A204.1 (cell line): ENCODE data around the gene WIPF1.

Experiments
- FAIRE-seq: peaks from 2 replicates; lab custom pipeline; 2012; peaks lifted over from hg19 to GRCh38; lab: Jason Lieb, UNC

The WIPF1 gene

DNA sequence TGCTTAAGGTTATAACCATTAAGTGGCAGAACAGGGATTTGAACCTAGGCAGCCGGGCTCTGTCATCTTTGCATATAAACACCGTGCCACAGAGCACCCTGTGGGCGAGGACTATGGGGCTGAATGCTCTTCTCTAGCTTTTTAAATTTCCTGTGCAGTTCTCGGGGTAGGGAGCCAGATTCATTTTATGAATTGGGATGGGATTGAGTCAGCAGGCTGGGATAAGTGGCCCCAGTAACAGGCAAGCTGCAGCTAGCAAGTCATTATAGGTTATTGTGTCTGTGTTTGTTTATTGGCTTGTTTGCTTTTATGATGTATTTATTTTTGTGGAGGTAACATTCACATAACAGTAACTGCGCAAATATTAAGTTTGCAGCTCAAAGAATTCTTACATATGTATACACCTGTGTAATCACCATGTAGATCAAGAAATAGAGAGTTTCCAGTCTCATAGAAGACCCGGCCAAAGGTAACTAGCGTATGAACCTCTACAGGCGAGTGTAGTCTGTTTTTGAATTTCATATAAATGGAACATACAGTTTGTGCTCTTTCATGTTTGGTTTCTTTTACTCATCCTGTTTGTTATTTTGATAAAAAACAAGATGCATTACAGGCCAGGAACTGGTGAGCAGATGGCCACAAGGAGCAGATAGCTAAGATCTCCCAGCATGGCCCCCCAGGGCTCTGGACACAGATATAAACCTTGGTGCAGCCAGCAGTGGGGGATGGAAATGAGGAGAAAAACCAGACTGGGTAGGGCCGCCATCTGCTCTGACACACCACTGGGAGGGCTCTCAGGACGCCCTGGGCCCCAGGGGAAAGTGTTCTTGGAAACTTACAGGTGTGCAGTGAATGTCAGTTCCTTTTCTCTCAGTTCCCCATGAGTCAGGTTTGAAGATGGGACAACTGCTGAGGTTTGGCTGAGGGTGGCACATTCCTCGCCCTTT is 61.6 kb downstream of the WIPF1 start:
- no peak for FAIRE-seq

DNA sequence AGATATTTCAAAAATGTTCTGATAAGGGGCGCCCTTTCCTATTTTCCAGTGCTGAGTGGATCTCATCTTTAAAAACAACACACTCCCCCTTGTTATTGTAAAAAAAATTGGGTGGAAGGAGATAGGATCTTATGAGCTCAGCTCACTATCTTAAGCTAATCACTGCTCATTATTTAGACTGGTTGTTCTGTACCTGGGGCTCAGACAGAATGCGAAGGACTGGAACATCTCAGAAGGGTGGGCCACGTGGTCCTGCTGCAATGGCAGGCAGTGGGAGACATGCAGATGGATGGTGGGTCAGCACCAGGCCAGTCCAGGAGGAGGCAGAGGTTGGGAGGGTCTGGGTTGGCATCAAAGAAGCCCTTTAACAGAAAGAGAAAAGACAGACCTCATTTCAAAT is 62.5 kb downstream of the WIPF1 start:
- no peak for FAIRE-seq

DNA sequence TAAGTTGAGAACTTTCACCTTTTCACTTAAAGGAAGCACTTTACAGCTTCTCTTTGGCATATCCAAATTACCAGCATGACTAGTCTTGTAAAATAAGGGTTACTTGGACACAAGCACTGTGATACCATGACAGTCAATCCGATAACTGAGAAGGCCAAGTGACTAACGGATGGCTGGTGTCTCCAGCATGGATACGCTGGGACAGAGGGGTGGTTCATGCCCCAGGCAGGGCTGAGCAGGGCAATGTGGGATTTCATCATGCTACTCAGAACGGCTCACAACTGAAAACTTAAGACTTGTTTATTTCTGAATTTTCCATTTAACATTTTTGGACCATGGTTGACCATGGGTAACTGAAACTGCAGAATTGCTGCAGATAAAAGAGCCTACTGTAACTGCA is 67.7 kb downstream of the WIPF1 start:
- no peak for FAIRE-seq

DNA sequence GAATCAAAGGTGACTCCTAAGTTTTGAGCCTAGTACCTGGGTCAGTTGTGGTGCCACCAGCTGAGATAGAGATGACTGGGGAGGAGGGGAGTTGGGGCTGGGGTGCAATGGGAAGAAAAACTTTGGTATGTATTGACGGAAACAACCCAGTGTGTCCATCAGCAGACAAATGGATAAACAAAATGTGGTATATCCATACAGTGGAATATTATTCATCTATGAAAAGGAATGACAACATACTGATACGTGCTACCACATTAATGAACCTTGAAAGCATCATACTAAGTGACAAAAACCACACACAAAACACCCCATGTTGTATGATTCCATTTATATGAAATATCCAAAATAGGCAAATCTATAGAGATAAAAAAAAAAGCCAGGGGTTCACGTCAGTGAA is 69.6 kb downstream of the WIPF1 start:
- no peak for FAIRE-seq

DNA sequence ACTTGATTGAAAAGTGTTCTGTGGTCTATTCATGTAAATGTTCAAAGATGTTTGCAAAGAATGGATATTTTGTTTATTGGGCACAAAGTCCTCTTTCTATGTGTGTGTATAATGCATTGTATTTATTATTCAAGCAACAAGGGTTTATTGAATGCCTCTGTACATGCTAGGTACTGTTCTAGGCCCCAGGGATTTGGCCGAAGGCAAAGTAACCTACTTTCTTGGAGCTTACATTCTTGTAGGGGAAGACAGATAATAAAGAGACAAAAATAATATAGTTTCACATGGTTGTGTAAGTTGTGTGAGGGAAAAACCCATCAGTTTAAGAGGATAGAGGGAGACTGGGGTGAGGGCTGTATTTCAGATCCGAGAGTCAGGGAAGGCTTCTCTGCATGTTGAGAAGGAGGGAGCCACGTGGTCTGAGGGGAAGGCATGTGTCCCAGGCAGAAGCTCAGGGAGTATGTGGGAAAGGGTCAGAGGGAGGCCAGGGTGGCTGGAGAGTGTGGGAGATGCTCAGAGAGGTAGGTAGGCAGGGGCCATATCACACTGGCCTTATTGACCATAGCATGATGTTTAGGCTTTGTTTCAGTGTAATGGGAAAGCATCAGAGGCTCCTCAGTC is 70.4 kb downstream of the WIPF1 start:
- FAIRE-seq = no peak

DNA sequence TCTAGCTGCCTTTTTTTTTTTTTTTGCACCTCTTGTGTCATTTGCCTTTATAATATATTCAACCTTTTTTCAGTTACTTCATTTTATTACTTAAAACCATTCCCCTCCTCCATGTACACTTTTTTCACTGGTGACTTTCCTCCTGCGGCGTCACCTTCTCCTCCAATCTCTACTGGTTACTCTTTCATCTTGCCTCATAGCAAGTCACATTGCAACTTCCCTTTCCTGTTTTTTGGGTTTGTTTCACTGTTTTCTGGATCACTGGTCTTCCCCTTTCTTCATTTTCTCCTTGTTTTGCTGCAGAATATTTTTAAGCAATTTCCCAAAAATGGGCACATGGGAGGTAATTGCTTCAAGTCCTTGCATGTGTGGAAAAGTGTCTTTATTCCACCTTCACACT is 73.1 kb downstream of the WIPF1 start:
- no peak for FAIRE-seq

DNA sequence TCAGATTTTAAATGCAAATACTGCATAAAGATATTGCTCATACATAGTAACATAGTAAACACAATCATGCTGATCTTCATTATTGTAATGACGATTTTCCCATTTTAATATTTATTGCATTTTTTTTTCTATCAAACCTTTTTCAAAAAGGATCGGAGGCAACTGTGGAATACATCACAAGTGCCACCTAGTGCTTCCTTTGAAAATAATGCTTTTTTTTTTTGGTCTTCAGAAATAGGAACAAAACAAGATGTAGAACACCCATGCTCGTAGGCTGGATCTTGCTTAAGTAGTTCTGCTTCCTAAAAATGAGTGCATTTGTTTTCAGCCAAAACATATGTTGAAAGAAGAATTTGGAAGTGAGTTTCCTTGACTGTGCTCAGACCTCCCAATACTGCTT is 75.1 kb downstream of the WIPF1 start:
- FAIRE-seq = peak; percentile 78

DNA sequence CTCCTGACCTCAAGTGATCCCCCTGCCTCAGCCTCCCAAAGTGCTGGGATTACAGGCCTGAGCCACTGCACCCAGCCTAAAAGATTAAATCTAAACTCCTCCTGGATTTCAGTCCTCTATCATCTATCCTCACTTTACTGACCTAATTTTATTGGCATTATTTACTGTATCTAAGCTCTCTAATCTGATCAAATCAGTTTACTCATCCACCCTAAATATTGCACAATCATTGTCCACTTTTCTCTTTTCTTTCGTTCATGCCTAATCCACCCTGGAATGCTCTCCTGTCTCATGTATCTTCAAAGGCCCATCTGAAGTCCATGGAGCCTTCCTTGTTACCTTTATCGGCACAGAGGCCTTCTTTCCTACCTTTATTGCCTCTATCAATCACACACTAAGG is 79.2 kb downstream of the WIPF1 start:
- FAIRE-seq = no peak

DNA sequence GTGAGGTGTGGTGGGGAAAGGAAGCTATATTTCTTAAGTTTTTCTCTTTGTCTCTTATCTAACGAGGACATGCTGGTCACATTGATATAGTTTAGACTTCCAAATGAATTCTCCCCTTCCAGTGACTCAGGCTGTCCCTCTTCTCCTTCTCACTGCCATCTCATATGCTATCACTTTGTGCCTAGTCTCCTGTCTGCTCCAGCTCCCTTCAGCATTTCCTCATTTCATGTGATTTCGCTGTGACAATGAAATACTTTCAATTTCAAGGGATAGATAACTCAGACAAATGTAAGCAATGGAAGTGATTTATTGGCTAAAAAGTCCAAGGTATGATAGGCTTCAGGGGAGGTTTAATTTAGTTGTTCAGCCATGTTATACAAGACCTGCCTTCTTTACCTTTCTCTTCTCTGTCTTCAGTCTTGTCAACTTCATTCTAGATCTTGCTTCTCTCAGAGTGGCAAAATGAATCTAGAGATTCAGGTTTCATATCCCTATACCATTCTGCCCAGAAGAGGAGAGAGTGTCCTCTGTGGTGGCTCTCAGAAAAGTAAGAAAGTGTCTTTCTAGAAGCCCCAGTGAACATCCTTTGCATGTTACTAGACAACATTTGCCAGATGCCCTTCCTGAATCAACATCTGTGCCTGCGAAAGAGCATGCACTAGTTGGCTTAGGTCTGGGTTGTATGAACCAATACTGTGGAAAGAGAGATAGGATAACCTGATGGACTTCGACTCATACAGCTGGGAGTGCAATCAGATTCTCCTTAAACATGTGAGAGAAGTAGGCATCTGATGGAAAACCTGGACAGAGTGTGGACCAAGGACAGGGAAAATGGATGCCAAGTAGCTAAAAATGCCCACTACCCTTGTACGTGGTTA is 80.9 kb downstream of the WIPF1 start:
- no peak for FAIRE-seq

DNA sequence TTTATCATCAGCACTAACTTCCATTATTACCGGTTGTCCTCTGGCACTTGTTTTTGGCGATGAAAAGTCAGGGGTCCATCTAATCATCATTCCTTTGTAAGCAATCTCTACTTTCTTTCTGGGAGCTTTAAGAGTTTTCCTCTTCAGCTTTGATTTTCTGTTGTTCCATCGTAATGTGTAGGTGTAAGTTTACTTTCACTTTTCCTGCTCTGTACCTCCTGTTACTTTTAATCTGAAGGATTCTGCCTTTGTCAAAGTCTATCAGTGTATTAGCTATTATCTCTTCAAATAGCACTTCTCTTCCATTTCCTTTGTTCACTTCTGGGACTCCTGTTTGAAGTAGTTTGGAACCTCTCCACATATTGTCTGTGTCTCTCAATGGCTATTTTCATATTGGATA is 85.3 kb downstream of the WIPF1 start:
- no peak for FAIRE-seq

GRCh38 chr2:174511580-174512260 is 85.9 kb downstream of the WIPF1 start:
- no peak for FAIRE-seq

GRCh38 chr2:174510583-174511189 is 86.9 kb downstream of the WIPF1 start:
- no peak for FAIRE-seq
